Measurements from ENCODE around the gene SLC22A23.

Gene SLC22A23

GRCh38 chr6:3270258-3270657 is 186.6 kb downstream of the SLC22A23 start:
- 87% methylated on average over 15 of the region's 15 CpGs for WGBS, 2 experiments
- Histone ChIP-seq H3K36me3 (ENCODE audit: control insufficient read depth, insufficient read depth, low read length) (peaks cover 13% of the 10 kb centered on the region), H3K4me1 (ENCODE audit: control insufficient read depth, insufficient read depth, low read length) (no peaks in the 10 kb centered on the region), H3K9me3 (ENCODE audit: control insufficient read depth, low read length) (no peaks in the 10 kb centered on the region), H3K4me3 (ENCODE audit: insufficient read depth, low read depth, low read length) (no peak overlapping the region), H3K27ac (ENCODE audit: insufficient read depth, low read depth, low read length, poor library complexity, severe bottlenecking) (no peak overlapping the region), H3K27me3 (ENCODE audit: control insufficient read depth, insufficient read depth, low read length, poor library complexity, severe bottlenecking) (no peaks in the 10 kb centered on the region)

DNA sequence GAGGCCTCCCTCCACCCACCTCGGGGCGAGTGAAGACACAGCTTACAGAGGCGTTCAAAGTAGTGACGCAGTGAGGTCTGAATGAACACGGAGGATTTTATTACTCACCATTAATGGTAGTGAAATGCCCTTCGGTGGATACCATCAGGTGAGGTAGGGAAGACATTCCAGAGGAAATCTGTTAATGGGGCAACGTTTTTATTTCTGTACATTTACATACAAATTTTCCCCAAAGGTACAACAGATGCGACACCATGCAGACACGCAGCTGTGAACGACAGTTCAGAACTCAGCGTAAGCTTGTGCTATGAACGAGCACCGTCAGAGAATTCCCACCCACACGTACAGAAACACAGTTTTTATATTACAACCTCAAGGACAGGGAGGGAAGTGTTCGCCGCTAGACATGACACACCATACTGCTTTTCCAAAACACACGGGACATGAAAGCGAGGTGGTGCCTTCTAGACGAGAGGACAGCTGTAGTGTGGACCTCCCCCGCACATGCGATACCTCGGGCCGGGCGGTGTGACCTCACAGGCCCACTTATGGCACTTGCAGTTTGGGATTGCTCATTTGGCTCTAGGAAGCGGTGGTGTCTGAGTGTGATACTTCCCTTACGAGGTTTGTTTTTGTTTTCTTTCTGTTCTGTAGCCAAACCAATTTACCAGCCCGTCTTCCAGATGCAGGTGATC is 187.4 kb downstream of the SLC22A23 start:
- whole genome bisulfite sequencing, 2 experiments = 91 to 92% methylated on average over 27 of the region's 27 CpGs
- Histone ChIP-seq H3K27me3 (ENCODE audit: control insufficient read depth, insufficient read depth, low read length, poor library complexity, severe bottlenecking) (no peaks in the 10 kb centered on the region), H3K4me3 (ENCODE audit: insufficient read depth, low read depth, low read length) (no peak overlapping the region), H3K9me3 (ENCODE audit: control insufficient read depth, low read length) (no peaks in the 10 kb centered on the region), H3K27ac (ENCODE audit: insufficient read depth, low read depth, low read length, poor library complexity, severe bottlenecking) (no peak overlapping the region), H3K36me3 (ENCODE audit: control insufficient read depth, insufficient read depth, low read length) (peaks cover 13% of the 10 kb centered on the region), H3K4me1 (ENCODE audit: control insufficient read depth, insufficient read depth, low read length) (no peaks in the 10 kb centered on the region)

GRCh38 chr6:3268680-3269079 is 188.2 kb downstream of the SLC22A23 start:
- Histone ChIP-seq H3K27ac (ENCODE audit: insufficient read depth, low read depth, low read length, poor library complexity, severe bottlenecking) (no peak overlapping the region), H3K9me3 (ENCODE audit: control insufficient read depth, low read length) (no peaks in the 10 kb centered on the region), H3K4me1 (ENCODE audit: control insufficient read depth, insufficient read depth, low read length) (no peaks in the 10 kb centered on the region), H3K4me3 (ENCODE audit: insufficient read depth, low read depth, low read length) (no peak overlapping the region), H3K27me3 (ENCODE audit: control insufficient read depth, insufficient read depth, low read length, poor library complexity, severe bottlenecking) (no peaks in the 10 kb centered on the region), H3K36me3 (ENCODE audit: control insufficient read depth, insufficient read depth, low read length) (peaks cover 18% of the 10 kb centered on the region)
- 90 to 94% methylated on average over 8 to 11 of the region's 11 CpGs for WGBS, 2 experiments

DNA sequence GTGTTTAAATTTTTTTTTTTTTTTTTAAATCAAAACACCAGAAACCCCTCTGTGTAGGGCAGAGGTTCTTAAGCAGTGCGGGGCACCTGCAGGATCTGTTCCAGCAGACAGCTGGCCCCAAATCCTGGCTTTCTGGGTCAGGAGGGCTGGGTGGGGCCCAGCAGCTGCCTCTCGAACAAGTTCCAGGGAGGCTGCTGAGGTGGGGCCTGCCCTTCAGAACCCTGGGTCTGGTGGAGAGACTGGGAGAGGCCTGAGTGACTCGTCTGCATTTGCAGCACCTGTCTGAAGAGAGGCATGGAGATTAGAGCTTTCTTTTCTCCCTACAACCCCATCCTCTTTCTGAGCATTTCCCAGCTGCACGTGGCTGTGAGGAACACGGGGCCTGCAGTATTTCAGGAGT is 189.7 kb downstream of the SLC22A23 start:
- 82 to 93% methylated on average over 5 of the region's 5 CpGs for WGBS, 2 experiments
- Histone ChIP-seq H3K4me1 (ENCODE audit: control insufficient read depth, insufficient read depth, low read length) (no peaks in the 10 kb centered on the region), H3K9me3 (ENCODE audit: control insufficient read depth, low read length) (no peaks in the 10 kb centered on the region), H3K36me3 (ENCODE audit: control insufficient read depth, insufficient read depth, low read length) (peaks cover 20% of the 10 kb centered on the region), H3K27me3 (ENCODE audit: control insufficient read depth, insufficient read depth, low read length, poor library complexity, severe bottlenecking) (no peaks in the 10 kb centered on the region), H3K4me3 (ENCODE audit: insufficient read depth, low read depth, low read length) (no peak overlapping the region), H3K27ac (ENCODE audit: insufficient read depth, low read depth, low read length, poor library complexity, severe bottlenecking) (no peak overlapping the region)

DNA sequence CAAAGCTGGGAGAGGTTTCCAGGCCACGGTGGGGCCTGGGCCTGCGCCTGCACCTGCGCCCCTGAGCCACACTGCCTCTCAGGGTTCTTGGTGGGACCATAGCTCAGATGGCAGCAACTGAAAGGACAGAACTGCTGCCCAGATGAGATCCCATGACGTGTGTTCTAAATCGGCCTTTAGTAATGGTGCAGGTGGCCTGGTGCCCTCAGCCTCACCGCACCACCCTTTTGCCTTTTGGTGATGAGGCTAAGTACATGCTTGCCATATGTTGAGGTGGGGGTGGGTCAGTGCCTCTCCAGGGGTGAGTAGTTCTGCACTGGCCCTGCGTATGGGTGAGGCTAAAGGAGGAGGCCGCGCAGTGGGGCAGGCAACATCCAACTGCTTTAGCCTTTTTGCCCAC is 190.7 kb downstream of the SLC22A23 start:
- Histone ChIP-seq H3K27ac (ENCODE audit: insufficient read depth, low read depth, low read length, poor library complexity, severe bottlenecking) (no peak overlapping the region), H3K4me1 (ENCODE audit: control insufficient read depth, insufficient read depth, low read length) (no peaks in the 10 kb centered on the region), H3K4me3 (ENCODE audit: insufficient read depth, low read depth, low read length) (no peak overlapping the region), H3K9me3 (ENCODE audit: control insufficient read depth, low read length) (no peaks in the 10 kb centered on the region), H3K27me3 (ENCODE audit: control insufficient read depth, insufficient read depth, low read length, poor library complexity, severe bottlenecking) (no peaks in the 10 kb centered on the region), H3K36me3 (ENCODE audit: control insufficient read depth, insufficient read depth, low read length) (peaks cover 20% of the 10 kb centered on the region)
- 54% methylated on average over 9 of the region's 9 CpGs for WGBS, 2 experiments

- H3K36me3 ChIP-seq (ENCODE audit: control insufficient read depth, insufficient read depth, low read length) = peaks cover 17% of the 10 kb centered on the region
- no peak overlapping the region for H3K4me3 ChIP-seq (ENCODE audit: insufficient read depth, low read depth, low read length)
- peaks cover 2% of the 10 kb centered on the region for H3K4me1 ChIP-seq (ENCODE audit: control insufficient read depth, insufficient read depth, low read length)
- WGBS, 2 experiments = 73 to 75% methylated on average over 9 of the region's 9 CpGs
- H3K27ac ChIP-seq (ENCODE audit: insufficient read depth, low read depth, low read length, poor library complexity, severe bottlenecking) = no peak overlapping the region
- H3K27me3 ChIP-seq (ENCODE audit: control insufficient read depth, insufficient read depth, low read length, poor library complexity, severe bottlenecking) = no peaks in the 10 kb centered on the region
- H3K9me3 ChIP-seq (ENCODE audit: control insufficient read depth, low read length) = no peaks in the 10 kb centered on the region
These were observed 191.2 kb downstream of the SLC22A23 start for GRCh38 chr6:3265671-3266070.

DNA sequence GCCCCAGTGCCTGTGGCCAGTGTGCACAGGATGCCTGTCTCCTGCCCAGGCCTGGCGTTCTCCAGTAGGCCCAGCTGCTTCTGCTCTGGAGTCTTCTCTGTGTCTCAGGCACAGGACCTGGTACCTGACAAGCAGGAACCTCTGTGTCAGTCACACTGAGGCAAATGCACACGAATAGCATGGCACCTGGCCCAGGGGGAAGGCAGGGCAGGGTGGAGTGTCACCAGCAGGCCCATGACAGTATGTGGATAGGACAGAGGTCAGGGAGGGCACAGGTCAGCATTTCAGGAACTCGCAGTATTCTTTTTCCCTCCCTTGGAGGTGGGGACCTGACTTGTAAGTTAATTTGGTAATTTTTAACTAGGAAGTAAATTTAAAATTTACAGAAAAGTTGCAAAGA is 192.5 kb downstream of the SLC22A23 start:
- H3K4me1 ChIP-seq (ENCODE audit: control insufficient read depth, insufficient read depth, low read length) = peaks cover 10% of the 10 kb centered on the region
- H3K27ac ChIP-seq (ENCODE audit: insufficient read depth, low read depth, low read length, poor library complexity, severe bottlenecking) = no peak overlapping the region
- peaks cover 14% of the 10 kb centered on the region for H3K36me3 ChIP-seq (ENCODE audit: control insufficient read depth, insufficient read depth, low read length)
- no peak overlapping the region for H3K4me3 ChIP-seq (ENCODE audit: insufficient read depth, low read depth, low read length)
- H3K27me3 ChIP-seq (ENCODE audit: control insufficient read depth, insufficient read depth, low read length, poor library complexity, severe bottlenecking) = no peaks in the 10 kb centered on the region
- H3K9me3 ChIP-seq (ENCODE audit: control insufficient read depth, low read length) = no peaks in the 10 kb centered on the region
- WGBS, 2 experiments = 91 to 98% methylated on average over 3 of the region's 3 CpGs

DNA sequence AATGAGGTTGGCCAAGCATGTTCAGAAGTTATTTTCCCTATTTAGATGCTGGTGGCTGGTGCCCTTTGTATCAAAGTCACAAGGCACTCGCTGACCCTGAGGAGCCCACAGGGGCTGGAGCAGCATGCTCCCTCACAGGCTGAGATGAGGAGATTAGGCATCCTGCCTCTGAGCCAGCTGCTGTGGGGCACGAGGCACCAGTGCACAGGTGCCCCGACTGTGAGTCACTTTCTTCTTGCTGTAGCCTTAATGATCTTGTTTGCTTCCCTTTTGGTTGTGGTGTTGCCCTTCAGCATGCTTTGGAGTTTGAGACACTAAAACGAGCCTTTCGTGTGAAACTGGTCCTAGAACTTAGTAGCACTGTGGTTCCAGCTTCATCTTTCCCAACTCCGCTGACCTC is 193.8 kb downstream of the SLC22A23 start:
- Histone ChIP-seq H3K4me3 (ENCODE audit: insufficient read depth, low read depth, low read length) (no peak overlapping the region), H3K27me3 (ENCODE audit: control insufficient read depth, insufficient read depth, low read length, poor library complexity, severe bottlenecking) (no peaks in the 10 kb centered on the region), H3K36me3 (ENCODE audit: control insufficient read depth, insufficient read depth, low read length) (peaks cover 7% of the 10 kb centered on the region), H3K4me1 (ENCODE audit: control insufficient read depth, insufficient read depth, low read length) (peaks cover 10% of the 10 kb centered on the region), H3K9me3 (ENCODE audit: control insufficient read depth, low read length) (no peaks in the 10 kb centered on the region), H3K27ac (ENCODE audit: insufficient read depth, low read depth, low read length, poor library complexity, severe bottlenecking) (no peak overlapping the region)
- WGBS, 2 experiments = 89 to 92% methylated on average over 6 of the region's 6 CpGs

GRCh38 chr6:3261921-3262320 is 194.9 kb downstream of the SLC22A23 start:
- 73 to 74% methylated on average over 8 of the region's 8 CpGs for WGBS, 2 experiments
- H3K36me3 ChIP-seq (ENCODE audit: control insufficient read depth, insufficient read depth, low read length) = peaks cover 7% of the 10 kb centered on the region
- no peaks in the 10 kb centered on the region for H3K9me3 ChIP-seq (ENCODE audit: control insufficient read depth, low read length)
- no peak overlapping the region for H3K27ac ChIP-seq (ENCODE audit: insufficient read depth, low read depth, low read length, poor library complexity, severe bottlenecking)
- no peaks in the 10 kb centered on the region for H3K27me3 ChIP-seq (ENCODE audit: control insufficient read depth, insufficient read depth, low read length, poor library complexity, severe bottlenecking)
- H3K4me3 ChIP-seq (ENCODE audit: insufficient read depth, low read depth, low read length) = no peak overlapping the region
- H3K4me1 ChIP-seq (ENCODE audit: control insufficient read depth, insufficient read depth, low read length) = peaks cover 10% of the 10 kb centered on the region

DNA sequence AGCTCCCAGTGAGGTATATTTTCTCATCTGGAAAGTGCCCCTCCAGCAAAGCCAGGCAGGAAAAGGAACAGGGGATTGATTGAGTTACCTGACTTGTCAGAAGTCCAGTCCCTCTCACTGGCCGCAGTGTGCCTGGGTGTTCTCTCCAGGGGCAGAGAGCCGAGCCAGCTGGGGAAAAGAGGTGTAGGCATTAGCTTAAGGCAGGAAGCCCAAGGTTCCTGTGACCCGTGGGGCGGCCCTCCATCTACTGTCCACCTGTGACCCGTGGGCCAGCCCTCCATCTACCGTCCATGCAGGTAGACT is 195.4 kb downstream of the SLC22A23 start:
- Histone ChIP-seq H3K36me3 (ENCODE audit: control insufficient read depth, insufficient read depth, low read length) (peaks cover 7% of the 10 kb centered on the region), H3K4me3 (ENCODE audit: insufficient read depth, low read depth, low read length) (no peak overlapping the region)
- 63 to 65% methylated on average over 6 of the region's 6 CpGs for WGBS, 2 experiments

More for the DNA sequence above, 195.4 kb downstream of the SLC22A23 start:
- Histone ChIP-seq H3K4me1 (ENCODE audit: control insufficient read depth, insufficient read depth, low read length) (peaks cover 10% of the 10 kb centered on the region), H3K27ac (ENCODE audit: insufficient read depth, low read depth, low read length, poor library complexity, severe bottlenecking) (no peak overlapping the region), H3K27me3 (ENCODE audit: control insufficient read depth, insufficient read depth, low read length, poor library complexity, severe bottlenecking) (no peaks in the 10 kb centered on the region), H3K9me3 (ENCODE audit: control insufficient read depth, low read length) (no peaks in the 10 kb centered on the region)

Data from ectodermal cell (in vitro differentiated cells).